Right ventricle myocardium superior (tissue), 1 donor: ENCODE results near the gene SPIN4. TPM values are rescaled to one million over a fixed set of nuclear protein-coding genes. Genes with fewer than 3 reads are reported as not detected.
A peak's percentile ranks its signal among the peaks of the same experiment; 100 is the strongest.
"Not testable (repeated sequence)": the region's sequence is repeated elsewhere in the genome, so short reads cannot be mapped to it uniquely, and the experiment has no call there.

Experiments used
- ATAC-seq: fragments of 200-7000 bp; cut with Tn5 transposase; one replicate; pipeline ENCODE4 v1.9.1; 2020; ENCODE audit warnings: mild to moderate bottlenecking; ENCODE audit not compliant: poor library complexity
- DNase-seq: peaks from one replicate; pipeline ENCODE4 v3.0.0-alpha.2; 2020
- intact Hi-C: fragments of 100-400 bp; cut with DNase I; formaldehyde crosslinking; loops from one replicate; pipeline ENCODE4 v1.11.2; 2022
- long read RNA-seq: library from polyadenylated mRNA; unstranded; transcript quantifications from one replicate; pipeline ENCODE4 v2.0.0, GENCODE V29; 2021
- total RNA-seq: library from RNA; stranded (reverse); fragmentation: NEBNext Ultra II Directional; extraction: Animal tissue kit (Norgen Biotek cat#: 25700); gene quantifications from one replicate; pipeline ENCODE4 v1.2.1, GENCODE V29; 2021
- donor health status: DM: no; HTN: yes; CAD: no; lungs with severe emphysema.

SPIN4 gene
- 0.70 TPM for total RNA-seq
- long read RNA-seq = 0 reads

- DNase-seq (peak; percentile 91), ATAC-seq (peak; percentile 99)
- intact Hi-C loops = no loop called here
Measured at GRCh38 chrX:63350941-63351616, at the start of gene SPIN4. Gene SPIN4, minus strand, starts transcription at chrX:63351332. Its CDS starts 513 bp downstream, at chrX:63350819.

- intact Hi-C loops = no loop called here
- no peak for DNase-seq
- no peak for ATAC-seq
Measured at GRCh38 chrX:63400340-63400739, 49.2 kb upstream of the SPIN4 start.

GRCh38 chrX:63394872-63395271 is 43.7 kb upstream of the SPIN4 start:
- intact Hi-C loops = no loop called here
- ATAC-seq (no peak), DNase-seq (no peak)

- DNase-seq, intact Hi-C loops, ATAC-seq: not testable (repeated sequence)
Measured at GRCh38 chrX:63393094-63393493, 42.0 kb upstream of the SPIN4 start.

GRCh38 chrX:63387411-63387810 is 36.3 kb upstream of the SPIN4 start:
- intact Hi-C loops = no loop called here
- ATAC-seq (no peak), DNase-seq (no peak)

- ATAC-seq, intact Hi-C loops: not testable (repeated sequence)
Measured at GRCh38 chrX:63384263-63384662, 33.1 kb upstream of the SPIN4 start.

GRCh38 chrX:63373012-63373411 is 21.9 kb upstream of the SPIN4 start:
- intact Hi-C loops, ATAC-seq, DNase-seq: not testable (repeated sequence)

More at GRCh38 chrX:63384263-63384662, 33.1 kb upstream of the SPIN4 start:
- DNase-seq = not testable (repeated sequence)

GRCh38 chrX:63367699-63368098 is 16.6 kb upstream of the SPIN4 start:
- ATAC-seq, intact Hi-C loops, DNase-seq: not testable (repeated sequence)

GRCh38 chrX:63363788-63364187 is 12.7 kb upstream of the SPIN4 start:
- intact Hi-C loops = no loop called here
- no peak for ATAC-seq
- DNase-seq = no peak

- DNase-seq (no peak), ATAC-seq (no peak)
- intact Hi-C loops = no loop called here
Measured at GRCh38 chrX:63361494-63361893, 10.4 kb upstream of the SPIN4 start.

GRCh38 chrX:63354484-63354883 is 3.4 kb upstream of the SPIN4 start:
- no peak for ATAC-seq
- intact Hi-C loops = no loop called here
- no peak for DNase-seq

- intact Hi-C loops = no loop called here
- ATAC-seq = peak; percentile 49
- no peak for DNase-seq
Measured at GRCh38 chrX:63350465-63350877, 661 bp downstream of the SPIN4 start.

- ATAC-seq (no peak), DNase-seq (no peak)
- intact Hi-C loops = no loop called here
Measured at GRCh38 chrX:63349307-63349706, 1.8 kb downstream of the SPIN4 start.

GRCh38 chrX:63330681-63331080 is 20.5 kb downstream of the SPIN4 start:
- DNase-seq = no peak
- intact Hi-C loops = no loop called here
- no peak for ATAC-seq

- no peak for ATAC-seq
- intact Hi-C loops = no loop called here
- DNase-seq = no peak
Measured at GRCh38 chrX:63327788-63328187, 23.3 kb downstream of the SPIN4 start.

GRCh38 chrX:63299596-63299995 is 51.5 kb downstream of the SPIN4 start:
- DNase-seq (no peak), ATAC-seq (no peak)
- intact Hi-C loops = no loop called here
